OCI-LY1 (cell line): Measurements from ENCODE around the gene GTF2H4.

Experiments used
- EZH2 ChIP-seq: fragments of 200-600 bp; sonication (generic), shearing (Covaris generic); IDR thresholded peaks from 2 replicates; pipeline ENCODE4 v1.8.0; 2017; ENCODE audit warnings: borderline replicate concordance, mixed run types, mild to moderate bottlenecking, antibody characterized with exemption, low read length, moderate library complexity, mixed read lengths
- TF ChIP-seq, protein P1 (sequence below): fragments of 200-600 bp; sonication (generic), shearing (Covaris generic); IDR thresholded peaks from 2 replicates; pipeline ENCODE4 v1.5.1; 2017; ENCODE audit warnings: mild to moderate bottlenecking, antibody characterized with exemption, low read length, moderate library complexity, mixed read lengths

DNA sequence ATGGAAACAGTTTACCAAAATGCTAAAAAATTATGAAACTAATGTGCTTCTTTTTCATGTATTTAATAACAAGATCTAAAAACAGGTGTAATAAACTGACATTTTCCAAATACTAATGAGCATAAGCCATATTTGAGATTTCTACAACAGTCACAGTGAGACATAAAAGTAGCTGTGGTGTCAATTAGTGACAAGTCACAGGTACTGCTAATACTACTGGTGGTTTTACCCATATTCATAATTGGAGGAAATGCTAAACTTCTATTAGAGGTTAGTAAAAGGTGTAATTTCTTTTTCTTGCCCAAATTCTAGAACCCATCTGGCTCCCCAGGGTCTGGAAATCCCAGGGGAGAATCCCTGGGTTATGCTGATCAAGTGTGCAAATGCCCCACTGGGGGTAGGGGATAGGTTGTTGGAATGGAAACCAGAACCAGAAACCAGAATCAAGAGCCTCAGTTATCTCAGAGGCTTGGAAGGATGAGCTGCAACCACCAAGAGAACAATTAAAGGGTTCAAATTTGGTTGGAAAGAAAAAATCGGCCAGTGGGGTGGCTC, 7.1 kb upstream of the GTF2H4 start:
- TF ChIP-seq, protein P1, sequence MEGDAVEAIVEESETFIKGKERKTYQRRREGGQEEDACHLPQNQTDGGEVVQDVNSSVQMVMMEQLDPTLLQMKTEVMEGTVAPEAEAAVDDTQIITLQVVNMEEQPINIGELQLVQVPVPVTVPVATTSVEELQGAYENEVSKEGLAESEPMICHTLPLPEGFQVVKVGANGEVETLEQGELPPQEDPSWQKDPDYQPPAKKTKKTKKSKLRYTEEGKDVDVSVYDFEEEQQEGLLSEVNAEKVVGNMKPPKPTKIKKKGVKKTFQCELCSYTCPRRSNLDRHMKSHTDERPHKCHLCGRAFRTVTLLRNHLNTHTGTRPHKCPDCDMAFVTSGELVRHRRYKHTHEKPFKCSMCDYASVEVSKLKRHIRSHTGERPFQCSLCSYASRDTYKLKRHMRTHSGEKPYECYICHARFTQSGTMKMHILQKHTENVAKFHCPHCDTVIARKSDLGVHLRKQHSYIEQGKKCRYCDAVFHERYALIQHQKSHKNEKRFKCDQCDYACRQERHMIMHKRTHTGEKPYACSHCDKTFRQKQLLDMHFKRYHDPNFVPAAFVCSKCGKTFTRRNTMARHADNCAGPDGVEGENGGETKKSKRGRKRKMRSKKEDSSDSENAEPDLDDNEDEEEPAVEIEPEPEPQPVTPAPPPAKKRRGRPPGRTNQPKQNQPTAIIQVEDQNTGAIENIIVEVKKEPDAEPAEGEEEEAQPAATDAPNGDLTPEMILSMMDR = no peak
- no peak for TF ChIP-seq EZH2
